ENCODE data around the gene SLC25A14. TPM values are rescaled to one million over a fixed set of nuclear protein-coding genes. Genes with fewer than 3 reads are reported as not detected.

The SLC25A14 gene
- total RNA-seq, 1 experiment from 2014 or later: 33.1 TPM

- no peak for DNase-seq (ENCODE audit: low read depth)
These were observed 38.4 kb downstream of the SLC25A14 start for GRCh38 chrX:130378024-130378669.

GRCh38 chrX:130385520-130385919 lies 45.8 kb downstream of the SLC25A14 start, which contains the start of gene GPR119:
Gene GPR119 (minus strand): TSS chrX:130385674. CDS start chrX:130385447, 227 bp downstream.
- DNase-seq (ENCODE audit: low read depth): peak; percentile 26

DNA sequence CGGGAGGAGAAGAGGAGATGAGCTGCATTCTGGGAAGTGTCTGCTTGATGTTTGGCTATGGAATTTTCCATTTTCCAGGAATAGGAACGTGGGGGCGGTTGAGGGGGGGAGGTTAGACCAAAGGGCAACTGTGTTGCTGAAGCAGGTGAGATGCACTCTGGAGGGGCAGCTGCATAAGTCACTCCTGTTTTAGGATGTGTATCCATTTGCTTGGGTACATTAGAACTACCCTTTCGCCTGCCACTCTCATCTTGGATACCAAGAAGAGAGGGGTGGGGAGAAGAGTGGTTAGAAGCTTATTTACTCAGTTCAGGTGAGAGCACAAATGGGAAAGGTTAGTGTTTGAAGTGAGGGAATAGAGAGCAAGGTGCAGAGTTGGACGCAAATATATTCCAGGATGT lies 46.7 kb downstream of the SLC25A14 start:
- no peak for DNase-seq (ENCODE audit: low read depth)

GRCh38 chrX:130393451-130394074 lies 53.8 kb downstream of the SLC25A14 start:
- DNase-seq (ENCODE audit: low read depth): peak; percentile 64

- no peak for DNase-seq (ENCODE audit: low read depth)
These were observed 55.6 kb downstream of the SLC25A14 start for GRCh38 chrX:130395341-130395740.

GRCh38 chrX:130401415-130402207 lies 61.9 kb downstream of the SLC25A14 start, which contains the start of gene RBMX2:
Gene RBMX2 (plus strand): TSS chrX:130401987. CDS start chrX:130402033, 46 bp downstream.
- DNase-seq (ENCODE audit: low read depth): peak; percentile 85

DNA sequence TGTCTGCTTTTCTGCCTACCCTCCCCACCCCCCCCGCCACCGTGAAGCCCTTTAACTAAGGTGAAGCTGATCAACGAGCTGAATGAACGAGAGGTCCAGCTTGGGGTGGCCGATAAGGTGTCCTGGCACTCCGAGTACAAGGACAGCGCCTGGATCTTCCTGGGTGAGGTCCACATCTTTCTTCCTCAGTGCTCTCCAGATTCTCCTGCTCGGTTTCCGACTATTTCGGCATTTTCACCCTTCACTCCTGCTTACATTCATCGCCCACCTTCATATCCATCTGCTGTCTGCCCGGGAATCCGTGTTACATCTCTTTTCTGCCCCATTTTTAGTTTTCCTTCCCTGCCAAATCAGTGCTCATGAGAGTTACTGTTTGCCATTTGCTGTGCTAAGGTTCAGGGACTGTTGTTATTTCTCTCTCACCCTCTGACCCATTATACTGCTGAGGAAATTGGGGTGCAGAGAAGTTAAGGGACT lies 62.5 kb downstream of the SLC25A14 start:
- DNase-seq (ENCODE audit: low read depth): no peak

DNA sequence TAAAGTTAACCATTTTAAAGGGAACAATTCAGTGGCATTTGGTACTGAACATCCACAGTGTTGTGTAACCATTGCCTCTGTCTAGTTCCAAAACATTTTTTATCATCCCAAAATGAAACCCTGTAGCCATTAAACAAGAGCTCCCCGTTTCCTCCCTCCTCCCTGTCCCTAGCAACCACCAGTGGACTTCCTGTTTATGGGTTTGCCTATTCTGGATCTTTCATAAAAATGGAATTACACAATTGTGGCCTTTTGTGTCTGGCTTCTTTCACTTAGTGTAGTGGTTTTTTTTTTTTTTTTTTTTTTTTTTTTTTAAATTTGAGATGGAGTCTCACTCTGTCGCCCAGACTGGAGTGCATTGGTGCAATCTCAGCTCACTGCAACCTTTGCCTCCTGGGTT lies 73.7 kb downstream of the SLC25A14 start:
- DNase-seq (ENCODE audit: low read depth): peak; percentile 40

DNA sequence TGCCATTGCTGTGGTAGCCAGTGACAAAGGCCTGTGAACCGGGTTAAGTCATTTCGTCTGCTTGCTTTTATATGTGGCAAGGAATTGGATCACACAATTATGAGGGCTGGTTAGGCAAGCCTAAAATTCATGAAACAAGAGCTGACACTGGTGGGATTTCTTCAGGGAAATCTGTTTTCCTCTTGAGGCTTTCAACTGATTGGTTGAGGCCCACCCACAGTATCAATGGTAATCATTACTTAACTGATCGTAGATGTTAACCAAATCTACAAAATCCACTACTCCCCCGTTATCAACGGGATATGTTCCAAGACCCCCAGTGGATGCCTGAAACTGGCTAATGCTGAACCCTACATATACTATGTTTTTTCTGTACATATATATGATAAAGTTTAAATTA lies 75.1 kb downstream of the SLC25A14 start:
- DNase-seq (ENCODE audit: low read depth): no peak

DNA sequence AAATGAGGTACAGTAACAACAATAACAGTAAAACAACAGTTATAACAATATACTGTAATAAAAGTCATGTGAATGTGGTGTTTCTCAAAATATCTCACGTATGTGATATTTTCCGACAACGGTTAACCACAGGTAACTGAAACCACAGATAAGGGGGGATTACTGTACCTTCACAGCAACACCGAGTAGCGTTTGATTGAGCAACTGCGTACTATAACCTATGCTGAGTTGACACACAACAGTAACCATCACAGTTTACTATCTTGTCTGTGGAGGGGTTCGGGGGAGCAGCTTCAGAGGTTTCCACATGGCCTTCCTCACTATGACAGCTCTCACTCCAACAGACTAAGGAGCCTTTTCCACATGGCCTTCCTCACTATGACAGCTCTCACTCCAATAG lies 75.5 kb downstream of the SLC25A14 start:
- DNase-seq (ENCODE audit: low read depth): no peak

GRCh38 chrX:130416785-130417184 lies 77.1 kb downstream of the SLC25A14 start:
- DNase-seq (ENCODE audit: low read depth): no peak

- no peak for DNase-seq (ENCODE audit: low read depth)
These were observed 78.3 kb downstream of the SLC25A14 start for GRCh38 chrX:130418066-130418465.

GRCh38 chrX:130418740-130419139 lies 79.0 kb downstream of the SLC25A14 start:
- DNase-seq (ENCODE audit: low read depth): no peak

- no peak for DNase-seq (ENCODE audit: low read depth)
These were observed 79.5 kb downstream of the SLC25A14 start for GRCh38 chrX:130419263-130419662.

Other genes starting within 250 kb of the SLC25A14 start
- gene ELF4, start 229.4 kb upstream of the SLC25A14 start, total RNA-seq (2014; rRNA removed; shearing (Covaris generic)): 39.9 and 58.7 TPM in 2 replicates
- gene AIFM1, start 174.1 kb upstream of the SLC25A14 start, total RNA-seq (2014; rRNA removed; shearing (Covaris generic)): 39.0 and 69.2 TPM in 2 replicates
- 0.42 and 1.1 TPM in 2 replicates for gene RAB33A, start 168.0 kb upstream of the SLC25A14 start, total RNA-seq (2014; rRNA removed; shearing (Covaris generic))
- 8.4 and 10.8 TPM in 2 replicates for gene ZNF280C, start 71.0 kb upstream of the SLC25A14 start, total RNA-seq (2014; rRNA removed; shearing (Covaris generic))
- not detected in 2 replicates for gene GPR119, start 45.8 kb downstream of the SLC25A14 start, total RNA-seq (2014; rRNA removed; shearing (Covaris generic))
- gene RBMX2, start 62.1 kb downstream of the SLC25A14 start, total RNA-seq (2014; rRNA removed; shearing (Covaris generic)): 48.7 and 54.3 TPM in 2 replicates

Data from M059J (cell line).